Measurements from ENCODE around the gene SCN3A.

Gene SCN3A
- total RNA-seq = 0 reads per million in 4 donors

DNA sequence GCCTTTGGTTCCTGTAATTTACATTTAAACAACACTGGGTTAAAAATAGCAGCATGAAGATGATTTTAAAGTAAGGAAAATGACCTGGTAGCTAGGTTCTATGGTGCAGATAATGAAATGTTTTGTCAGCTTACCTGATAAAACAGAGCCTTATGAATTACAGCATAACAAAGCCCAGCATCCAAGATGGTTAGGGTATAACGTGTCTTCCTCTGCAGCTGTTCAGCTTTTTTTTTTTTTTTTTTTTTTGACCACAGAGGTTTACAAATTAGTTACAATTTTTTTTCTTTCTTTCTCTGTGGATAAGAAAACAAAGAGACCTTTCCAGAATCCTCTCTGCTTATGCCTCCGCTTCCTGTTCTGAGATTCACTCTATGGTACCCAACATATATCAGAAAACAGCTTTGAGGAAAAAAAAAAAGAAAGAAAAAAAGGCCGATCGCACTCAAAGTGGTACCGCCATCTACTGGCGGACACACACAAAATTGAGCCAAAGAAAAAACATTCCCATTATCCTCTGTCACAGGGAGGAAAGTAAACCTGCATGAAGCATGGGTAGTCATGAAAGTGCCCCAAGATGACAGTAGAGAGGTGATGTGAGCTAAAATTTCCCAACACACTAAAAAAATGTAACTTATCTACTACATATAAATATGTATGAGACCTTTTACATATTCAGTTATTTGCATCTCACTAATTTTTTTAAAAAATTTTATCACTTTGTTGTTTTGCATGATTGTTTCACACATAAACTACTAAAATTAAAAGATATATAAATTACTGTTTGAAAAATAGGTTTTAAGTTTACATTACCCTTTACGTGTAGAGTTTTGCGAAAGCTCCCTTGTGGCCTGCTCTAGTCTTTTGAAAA lies at the start of gene SCN3A:
SCN3A (minus strand) TSS at position 362 of the 871 bp plus-strand sequence. CDS start 27,656 bp downstream, outside the sequence.
- peak in 1 of 5 donors; percentile 1 for DNase-seq

DNA sequence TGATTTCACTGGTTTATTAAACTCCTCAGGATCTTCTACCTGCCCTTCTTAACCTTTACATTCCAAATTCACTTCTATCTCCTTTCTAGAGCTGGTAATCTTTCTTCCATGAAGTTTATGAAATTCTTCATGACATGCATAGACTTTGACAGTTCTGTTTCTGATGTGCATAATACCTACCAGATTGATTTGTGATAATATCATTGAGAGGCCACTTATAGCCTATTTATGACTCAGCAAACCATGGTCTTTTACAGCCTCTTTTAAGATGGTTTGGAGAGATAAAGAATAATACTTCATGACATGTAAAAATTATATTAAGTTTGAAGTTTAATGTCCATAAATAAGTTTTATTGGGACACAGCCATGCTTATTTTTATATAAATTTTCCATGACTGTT lies 49.3 kb upstream of the SCN3A start:
- no peak for DNase-seq

DNA sequence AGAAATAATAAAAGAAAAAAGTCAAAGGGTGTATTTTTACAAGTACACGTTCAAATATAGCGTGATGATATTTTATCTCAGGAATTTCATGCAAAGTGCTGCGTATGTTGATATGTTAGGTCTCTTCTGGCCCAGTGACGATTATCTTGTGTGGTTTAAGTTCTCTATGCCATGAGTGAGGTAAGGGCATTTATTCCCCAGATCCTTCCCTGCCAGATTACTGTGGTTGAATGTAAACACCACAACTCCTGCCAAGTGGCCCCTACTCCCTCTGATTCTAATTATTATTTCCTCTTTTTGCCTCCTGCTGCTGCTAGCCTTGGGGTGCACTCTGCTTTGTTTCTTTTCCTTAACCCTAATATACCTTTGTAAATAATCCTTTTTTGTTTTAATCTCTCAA lies 47.5 kb upstream of the SCN3A start:
- no peak for DNase-seq

DNA sequence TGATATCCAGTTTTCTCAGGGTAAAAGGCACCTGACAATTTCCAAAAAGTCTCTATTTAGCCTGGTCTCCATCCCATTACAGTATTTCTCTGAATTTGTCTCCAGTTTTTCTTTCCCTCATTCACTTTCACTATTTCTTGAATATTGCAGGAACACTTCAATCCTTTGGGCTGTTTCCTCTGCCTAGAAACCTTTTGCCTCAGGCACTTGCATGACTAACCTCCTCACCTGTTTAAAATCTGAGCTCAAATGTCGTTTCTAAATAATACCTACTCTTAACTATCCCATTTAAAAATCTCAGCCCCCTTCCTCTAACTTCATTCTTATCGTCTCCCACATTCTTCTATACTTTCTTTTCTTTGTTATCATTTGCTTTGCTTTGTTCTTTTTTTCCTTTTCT lies 44.4 kb upstream of the SCN3A start:
- DNase-seq = no peak

DNA sequence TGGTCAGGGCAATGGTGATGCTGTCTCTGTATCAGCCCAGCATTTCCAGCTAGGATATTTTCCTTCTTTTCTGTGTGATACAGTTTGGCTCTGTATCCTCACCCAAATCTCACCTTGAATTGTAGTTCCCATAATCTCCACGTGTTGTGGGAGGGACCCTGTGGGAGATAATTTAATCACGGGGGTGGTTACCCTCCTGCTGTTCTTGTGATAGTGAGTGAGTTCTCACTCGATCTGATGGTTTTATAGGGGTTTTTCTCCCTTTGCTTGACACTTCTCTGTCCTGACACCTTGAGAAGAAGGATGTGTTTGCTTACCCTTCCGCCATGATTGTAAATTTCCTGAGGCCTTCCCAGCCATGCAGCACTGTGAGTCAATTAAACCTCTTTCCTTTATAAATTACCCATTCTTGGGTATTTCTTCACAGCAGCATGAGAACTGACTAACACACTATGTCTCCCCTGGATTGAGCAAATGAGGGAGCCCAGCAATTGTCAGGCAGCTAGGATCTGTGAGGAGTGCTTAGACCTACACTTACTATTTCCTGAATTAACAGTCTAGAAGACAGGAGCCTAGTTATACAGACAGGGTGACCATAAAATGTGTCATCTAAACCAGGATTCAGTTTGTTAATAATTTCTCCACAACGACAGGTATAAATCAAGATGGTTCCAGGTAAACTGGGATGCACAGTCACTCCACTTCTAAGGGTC lies 41.4 kb upstream of the SCN3A start:
- DNase-seq = no peak

DNA sequence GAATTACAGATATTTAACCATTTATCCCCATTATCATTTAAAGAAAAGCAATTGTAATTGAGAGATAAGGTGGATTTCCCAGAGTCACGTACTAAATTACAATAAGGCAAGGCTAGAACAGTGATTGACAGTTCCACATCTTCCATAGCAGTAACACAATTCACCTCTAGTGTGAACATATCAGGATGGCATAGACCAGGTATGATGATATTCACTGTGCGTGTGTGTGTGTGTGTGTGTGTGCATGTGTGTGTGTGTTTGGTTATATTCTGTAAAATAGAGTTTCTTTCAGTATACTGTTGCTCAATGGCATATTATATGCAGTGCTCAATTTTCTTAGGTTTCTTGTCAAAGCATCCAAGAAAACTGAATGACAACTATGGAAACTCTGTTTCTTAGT lies 37.1 kb upstream of the SCN3A start:
- DNase-seq = no peak

DNA sequence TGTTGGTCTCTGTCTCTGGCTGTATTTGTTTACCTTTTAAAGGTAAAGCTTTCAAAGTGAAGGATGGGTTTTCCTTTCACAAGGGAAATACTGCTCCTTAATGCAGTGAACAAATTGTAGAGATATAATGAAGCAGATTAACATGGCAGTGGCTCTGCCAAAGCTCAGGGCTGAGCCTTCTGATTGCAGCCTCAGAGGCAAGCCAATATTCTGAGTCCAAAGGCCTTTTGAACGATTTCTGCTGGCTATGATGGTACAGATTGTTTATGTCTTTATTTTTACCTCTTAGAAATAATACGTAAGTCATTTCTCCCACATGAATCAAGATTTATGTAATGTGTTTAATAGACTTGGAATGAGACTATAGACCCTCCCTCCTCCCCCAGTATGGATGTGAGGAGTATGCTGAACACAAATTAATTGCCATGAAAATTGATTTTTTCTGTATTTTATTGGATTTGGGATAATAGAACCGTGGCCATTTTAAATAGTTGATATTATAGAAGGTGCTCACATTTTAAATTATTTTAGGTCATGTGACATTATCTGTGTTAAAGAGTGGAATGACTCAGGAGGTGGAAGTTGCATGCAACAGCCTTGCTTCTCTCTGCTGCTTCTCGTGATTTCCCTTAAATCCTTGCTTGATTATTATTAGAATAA lies 36.1 kb upstream of the SCN3A start:
- no peak for DNase-seq

DNA sequence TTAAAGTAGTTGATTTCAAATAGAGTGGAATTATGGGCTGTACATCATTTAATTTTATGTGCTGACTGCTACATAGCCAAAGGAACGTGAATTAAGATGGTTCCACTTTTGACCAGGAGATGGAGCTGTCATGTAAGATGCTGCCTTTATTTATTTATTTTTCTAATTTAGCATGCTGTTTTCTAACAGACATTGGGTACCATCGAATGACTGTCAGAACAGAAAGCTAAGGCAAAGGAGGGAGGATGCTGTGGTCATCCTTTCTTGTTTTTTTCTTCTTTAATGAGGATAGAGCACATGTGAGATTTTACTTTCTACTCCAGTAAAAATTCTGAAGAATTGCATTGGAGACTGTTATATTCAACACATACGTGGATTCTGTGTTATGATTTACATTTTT lies 35.4 kb upstream of the SCN3A start, which contains the start of gene SCN2A:
SCN2A (plus strand) TSS at position 185 of the 400 bp plus-strand sequence. CDS start 56,410 bp downstream, outside the sequence.
- peak in 1 of 5 donors; percentile 13 for DNase-seq

DNA sequence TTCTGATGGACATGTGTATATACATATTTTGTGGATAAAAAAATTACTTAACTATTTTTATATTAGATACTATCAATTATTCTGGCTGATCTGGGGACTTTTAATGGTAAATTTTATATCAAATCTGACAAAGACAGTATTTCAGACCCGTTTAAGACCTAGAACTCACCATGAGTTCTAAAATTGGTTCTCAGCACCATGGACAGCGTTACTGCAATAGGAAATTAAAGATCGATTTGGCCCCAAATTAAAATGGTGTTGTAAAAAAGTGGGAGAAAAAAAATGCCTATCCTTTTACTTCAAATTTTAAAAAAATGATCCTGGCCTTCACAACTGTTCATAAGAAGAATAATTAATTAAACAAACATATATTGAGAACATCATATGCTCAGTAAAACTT lies 34.4 kb upstream of the SCN3A start:
- no peak for DNase-seq

DNA sequence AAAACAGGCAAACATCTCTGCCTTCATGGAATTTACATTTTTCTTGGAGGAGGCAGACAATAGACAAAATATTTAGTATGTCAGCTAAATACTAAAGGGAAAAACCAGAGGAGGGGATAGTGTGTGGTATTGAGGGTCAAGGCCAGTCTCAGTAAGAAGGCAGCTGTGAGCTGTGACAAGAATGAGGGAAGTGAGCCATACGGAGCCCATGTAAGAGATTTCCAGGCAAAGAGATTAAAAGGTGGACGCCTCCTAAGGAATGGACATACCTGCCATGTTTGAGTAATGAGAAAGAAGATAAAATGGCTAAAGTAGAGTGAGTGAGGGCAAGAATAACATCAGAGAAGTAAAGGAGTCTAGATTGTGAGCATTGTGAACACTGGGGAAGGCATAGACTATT lies 33.2 kb upstream of the SCN3A start:
- no peak for DNase-seq

DNA sequence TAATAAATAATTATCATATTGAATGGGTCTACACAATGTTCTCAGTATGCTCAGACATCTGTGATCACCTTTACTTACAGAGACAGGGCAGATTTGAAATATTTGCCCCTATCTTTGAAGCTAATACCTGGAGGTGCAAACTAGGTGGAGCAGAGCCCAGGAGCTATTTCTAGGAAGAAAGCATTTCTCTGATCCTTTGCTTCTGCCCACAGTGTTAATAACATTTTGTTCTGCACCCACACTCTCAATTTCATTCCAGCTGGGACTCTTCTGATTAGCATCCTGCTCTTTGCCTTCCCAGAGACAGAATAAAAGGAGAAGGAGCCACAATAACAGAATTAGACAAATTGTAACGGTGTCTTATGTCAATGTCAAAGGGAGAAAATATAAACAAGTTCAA lies 23.7 kb upstream of the SCN3A start:
- DNase-seq = no peak

DNA sequence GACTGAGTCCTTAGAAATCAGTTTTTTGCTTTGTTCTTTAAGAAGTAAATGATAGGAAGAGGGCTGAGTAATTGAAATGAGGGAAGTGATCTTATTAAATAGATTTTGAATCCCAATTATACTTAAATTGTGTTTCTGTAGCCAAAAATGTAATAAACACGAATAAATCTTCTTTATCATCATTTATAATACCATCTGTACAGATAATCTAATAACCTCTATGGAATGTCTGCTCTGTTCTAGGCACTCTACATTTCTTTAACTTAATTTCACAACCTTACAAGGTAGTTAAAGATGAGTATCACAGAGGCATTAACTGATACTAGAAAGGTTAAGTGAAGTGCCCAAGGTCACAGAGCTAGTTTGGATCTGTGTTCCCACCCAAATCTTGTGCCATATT lies 21.1 kb upstream of the SCN3A start:
- no peak for DNase-seq

DNA sequence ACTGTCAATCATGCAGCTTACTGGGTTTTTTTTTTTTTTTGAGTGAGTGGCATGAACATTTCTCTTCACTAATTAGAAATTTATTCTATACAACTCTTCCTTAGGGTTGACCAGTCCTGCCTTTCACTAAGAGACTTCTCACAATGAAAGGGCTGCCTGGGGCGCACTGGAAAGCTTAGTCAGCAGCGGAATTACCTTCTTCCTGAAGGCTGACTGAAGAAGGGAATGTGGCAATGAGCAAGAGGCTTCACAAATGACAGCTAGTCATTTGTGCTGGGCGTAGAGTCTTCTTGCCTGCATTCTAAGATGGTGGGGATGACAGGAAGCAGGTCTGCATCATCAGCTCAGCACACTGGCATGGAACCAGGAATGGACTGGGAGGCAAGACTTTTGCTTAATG lies 15.6 kb upstream of the SCN3A start:
- no peak for DNase-seq

DNA sequence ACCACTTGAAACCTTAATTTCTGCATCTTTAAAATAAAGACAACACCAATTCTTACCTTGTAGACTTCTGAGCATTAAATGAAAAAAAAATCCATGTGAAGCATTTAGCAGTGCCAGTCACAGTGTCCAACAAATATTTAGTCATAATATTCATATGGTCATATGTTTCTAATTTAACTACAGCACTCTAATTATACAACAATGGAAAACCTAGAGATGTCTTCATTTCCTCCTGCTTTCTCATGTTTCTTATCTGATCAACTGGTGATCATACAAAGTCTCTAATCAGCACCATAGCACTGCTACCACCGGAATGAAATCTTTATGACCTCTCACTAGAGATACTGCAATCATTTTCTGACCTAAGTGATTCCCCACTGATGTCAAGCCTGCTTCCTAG lies 10.2 kb upstream of the SCN3A start:
- no peak for DNase-seq

DNA sequence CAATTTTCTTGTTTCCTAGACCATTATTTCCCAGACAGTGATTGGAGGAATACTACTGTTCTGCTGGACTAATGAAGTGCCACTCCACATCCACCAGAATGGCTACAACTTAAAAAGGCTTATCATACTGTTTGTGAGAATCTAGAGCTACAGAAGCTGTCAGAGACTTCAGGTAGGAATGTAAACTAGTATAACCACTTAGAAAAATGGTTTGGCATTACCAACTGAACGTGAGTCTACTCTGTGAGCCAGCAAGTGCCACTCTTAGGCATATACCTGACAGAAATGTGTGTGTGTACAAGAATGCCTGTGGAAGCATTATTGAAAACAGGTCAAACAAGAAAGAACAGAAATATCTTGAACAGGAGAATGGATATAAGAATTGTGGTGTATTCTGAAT lies 4.2 kb upstream of the SCN3A start:
- no peak for DNase-seq

DNA sequence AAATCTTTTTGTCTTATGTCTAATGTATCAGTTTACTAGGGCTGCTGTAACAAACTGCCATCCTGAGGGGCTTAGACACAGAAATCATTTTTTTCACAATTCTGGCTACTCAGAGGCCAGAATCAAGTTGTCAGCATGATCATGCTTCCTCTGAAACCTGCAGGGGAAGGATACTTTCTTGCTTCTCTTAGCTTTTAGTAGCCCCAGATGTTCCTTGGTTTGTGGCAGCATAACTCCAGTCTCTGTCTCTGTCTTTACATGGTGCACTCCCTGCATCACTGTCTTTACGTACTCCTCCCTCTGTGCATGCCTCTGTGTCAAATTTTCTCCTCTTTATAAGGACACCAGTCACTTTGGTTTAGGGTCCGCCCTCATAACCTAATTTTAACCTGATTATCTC lies 2.0 kb upstream of the SCN3A start:
- DNase-seq = no peak

DNA sequence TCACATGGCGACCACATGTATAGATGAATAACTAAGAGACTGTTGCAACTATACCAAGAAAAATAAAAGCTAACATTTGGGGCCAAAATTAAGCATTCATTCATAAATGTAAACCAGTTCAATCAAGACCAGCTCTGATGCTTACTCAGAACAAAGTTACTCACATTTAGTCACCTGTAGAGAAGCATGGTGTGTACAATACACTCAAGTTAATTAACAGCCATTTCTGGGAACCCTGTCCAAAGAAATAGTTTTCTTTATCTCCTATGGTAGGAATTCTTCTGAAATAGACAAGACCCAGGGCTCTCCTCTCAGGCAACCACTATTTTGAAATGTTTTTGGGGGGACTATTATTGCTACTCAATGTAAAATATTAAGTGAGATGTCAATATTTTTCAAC lies 1.6 kb downstream of the SCN3A start:
- no peak for DNase-seq

DNA sequence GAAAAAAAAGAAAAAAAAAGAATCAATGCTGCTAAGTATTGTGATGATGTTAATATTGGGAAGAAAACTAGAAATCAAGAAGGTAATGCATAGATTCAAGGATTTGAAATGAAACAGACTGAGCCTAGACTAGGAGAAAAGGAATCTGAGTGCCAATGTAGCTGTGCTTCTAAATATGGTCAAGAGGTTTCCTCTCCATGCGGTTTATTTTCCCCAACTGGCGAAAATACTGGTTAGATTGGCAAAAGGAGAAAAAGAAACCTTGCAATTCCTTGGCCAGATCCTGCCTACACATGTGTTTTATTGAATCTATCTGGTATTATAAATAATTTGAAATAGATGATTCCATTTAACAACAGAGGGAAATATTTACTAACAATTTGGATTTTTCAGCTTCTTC lies 5.7 kb downstream of the SCN3A start:
- DNase-seq = no peak

DNA sequence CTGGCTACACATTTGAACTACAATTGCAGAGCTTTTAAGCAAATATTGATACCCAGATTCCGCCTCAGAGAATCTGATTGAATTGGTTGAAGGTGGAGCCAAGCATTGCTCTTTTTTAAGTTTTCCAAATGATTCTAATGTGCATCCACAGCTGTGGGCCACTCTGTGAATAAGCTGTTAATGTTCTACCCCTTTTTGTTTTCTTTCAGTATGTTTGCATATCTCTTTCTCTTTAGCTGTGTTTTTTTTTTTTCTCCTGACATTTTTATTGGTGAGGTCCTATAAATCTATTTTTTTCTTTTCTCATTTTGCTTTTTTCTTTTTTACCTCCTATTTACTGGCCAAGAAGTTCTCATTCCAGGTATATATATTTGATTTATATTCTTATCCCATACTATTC lies 6.5 kb downstream of the SCN3A start:
- no peak for DNase-seq

DNA sequence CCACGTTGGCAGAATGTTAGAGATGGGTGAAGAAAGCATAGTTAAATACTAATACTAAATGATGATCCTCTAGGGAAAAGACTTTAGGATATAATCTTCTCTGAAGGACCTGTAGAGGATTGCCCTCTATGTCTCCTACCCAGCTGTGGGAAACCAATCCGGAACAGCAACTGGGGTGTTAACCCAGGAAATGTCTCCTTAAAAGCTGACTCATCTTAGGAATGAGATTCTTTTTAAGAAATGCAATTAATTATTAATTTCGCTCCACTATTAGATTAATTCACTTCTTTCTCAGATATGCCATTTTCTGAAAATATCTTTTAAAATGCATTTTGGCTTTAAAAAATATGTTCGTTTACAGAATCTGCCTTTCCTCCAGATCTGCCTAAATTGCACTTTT lies 7.4 kb downstream of the SCN3A start:
- no peak for DNase-seq

DNA sequence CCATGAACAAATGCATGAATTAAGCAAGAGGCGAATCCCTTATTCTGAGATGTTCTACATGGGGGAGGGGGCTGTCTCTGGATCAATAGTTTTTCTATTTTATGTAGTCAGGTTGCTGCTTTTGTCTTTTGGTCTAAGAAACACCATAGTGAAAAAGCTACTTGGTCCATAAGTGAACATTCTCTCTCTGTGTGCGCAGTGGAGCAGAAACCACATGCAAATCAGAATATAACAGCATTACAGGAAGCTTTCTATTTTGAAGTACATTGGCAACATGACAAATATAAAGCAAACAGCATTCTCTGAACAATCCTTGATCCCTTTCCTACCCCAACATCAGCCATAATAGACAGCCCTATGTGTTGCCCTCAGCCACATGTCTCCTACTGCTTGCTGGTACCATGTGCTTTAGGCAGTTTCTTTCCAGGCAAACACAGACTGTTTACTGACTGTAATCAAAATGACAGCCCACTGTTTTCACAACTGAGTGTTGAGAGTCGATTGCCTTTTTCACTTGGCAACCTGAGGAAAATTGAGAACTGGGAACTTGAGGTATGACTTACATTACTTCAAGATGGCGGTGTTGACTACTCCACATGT lies 10.6 kb downstream of the SCN3A start:
- no peak for DNase-seq

DNA sequence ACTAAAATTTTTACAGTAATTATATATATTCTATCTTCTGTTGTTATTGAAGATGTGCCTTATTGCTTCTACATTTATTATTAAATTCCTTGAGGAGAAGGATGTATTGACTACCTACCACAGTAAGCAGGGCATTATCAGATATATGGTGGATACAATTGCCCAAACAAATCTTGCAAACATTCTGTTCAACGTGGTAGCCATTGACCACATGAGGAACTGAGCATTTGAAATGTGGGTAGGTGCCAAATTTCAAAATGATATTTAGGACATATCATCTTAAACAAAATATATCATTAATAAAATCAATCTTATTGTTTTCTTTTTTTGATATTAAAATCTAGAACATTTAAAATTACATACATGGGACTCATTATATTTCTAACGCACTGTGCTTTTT lies 11.1 kb downstream of the SCN3A start:
- DNase-seq = no peak

DNA sequence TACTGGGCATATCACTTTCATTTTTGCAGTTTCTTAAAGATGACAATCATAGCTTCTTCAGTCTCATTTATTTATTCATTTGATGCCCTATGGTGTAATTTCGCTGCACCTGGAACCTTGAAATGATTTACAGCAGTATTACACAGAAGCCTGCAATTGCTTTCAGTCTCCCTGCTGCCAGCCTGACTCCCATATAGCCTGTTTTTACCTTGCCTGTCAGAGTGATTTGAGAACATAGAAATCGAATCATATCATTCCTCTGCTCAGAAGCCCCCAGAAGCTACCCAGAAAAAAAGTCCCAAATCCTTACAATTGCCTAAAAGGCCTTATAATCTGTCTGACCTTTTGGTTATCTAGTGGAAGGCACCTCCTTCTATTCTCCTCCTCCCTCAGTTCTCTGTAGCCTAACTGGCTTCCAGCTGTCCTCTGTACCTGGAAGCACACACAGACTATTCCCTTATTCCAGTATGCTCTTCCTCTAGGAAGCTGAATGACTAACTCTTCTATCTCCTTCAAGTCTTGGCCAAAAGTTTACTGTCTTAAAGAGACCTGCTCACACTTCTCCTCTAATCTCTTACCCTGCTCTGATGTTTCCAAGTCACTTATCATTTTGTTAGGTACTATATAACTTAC lies 12.6 kb downstream of the SCN3A start:
- DNase-seq = no peak

All from T-helper 1 cell (primary cell).